ENCODE measurements around the gene UCK2. TPM values are rescaled to one million over a fixed set of nuclear protein-coding genes. Genes with fewer than 3 reads are reported as not detected.

Gene UCK2
- total RNA-seq, 2 experiments from 2014 or later, result 28.4 to 32.4 TPM

DNA sequence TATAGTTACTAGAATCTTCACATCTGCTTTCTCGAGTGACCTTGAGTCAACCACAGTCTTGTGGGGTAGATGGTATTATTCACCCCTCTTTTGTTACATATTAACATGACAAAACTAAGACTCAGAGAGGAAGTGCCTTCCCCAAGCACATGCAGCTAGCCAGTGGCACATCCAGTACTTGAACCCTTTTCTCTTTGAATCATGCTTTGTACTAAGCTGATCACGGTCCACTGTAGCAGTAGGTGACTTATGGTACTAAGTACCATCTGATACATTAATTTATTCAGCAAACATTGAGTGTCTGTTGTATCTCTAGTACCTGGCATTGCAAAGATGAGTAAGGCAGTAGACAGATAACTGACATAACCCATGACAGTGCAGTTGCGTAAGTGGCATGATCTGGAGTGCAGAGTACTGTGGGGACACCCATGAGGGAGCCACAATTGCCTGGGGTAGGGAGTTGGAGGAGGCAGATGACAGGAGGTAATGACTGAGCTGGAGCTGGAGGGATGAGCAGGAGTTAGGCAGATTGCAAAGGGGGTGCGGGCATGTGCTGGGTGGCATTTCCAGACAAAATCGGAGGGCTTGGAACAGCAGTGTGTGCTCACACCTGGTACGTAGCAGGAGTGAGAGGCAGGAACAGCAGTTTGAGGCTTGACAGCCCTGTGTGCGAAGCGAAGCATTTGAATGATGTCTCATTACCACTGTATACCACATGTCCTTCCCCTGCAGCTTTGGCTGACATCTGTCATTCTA, 29.8 kb downstream of the UCK2 start:
- POLR2A ChIA-PET, result interaction anchor here (0.7 kb wide), 1 partner anchor 11 kb away, joined by 5 read pairs; no protein-coding TSS in a partner anchor
- peaks cover 59% of the 10 kb centered on the region for H3K4me1 Mint-ChIP-seq (ENCODE audit: low read depth)
- CTCF ChIA-PET, result interaction anchor here (0.8 to 1.4 kb wide), 2 partner anchors 10 to 11 kb away, joined by 3 to 4 read pairs; no protein-coding TSS in a partner anchor
- ATAC-seq, result no peak
- no peaks in the 10 kb centered on the region for H3K9me3 Mint-ChIP-seq (ENCODE audit: insufficient read depth)
- H3K27me3 Mint-ChIP-seq (ENCODE audit: low read depth), result no peaks in the 10 kb centered on the region
- no peak for DNase-seq
- peaks cover 10% of the 10 kb centered on the region for H3K36me3 Mint-ChIP-seq (ENCODE audit: low read depth)
- H3K27ac Mint-ChIP-seq, result peak overlapping the region; percentile 37
- H3K4me3 Mint-ChIP-seq, result no peak overlapping the region

DNA sequence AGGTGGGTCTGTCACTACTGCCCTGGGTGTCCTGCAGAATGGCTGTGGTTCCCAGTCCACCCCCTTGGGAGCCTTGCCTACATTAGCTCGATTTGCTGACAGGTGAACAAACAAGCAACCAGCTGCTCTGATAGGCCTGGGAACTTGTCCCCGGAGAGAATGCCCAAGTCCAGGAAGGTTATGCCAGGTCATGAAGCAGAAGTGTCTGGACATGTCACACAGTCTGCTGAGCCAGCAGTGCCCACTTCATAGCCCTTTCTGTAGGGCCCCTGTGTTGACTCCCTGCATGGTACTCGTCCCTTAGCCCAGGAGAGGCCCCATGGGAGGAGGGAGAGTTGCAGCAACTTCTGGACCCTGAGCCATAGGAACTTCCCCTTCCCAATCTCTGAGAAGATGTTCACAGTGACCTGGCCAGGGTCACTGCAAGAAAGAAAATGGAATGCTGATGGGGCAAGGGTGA, 31.0 kb downstream of the UCK2 start:
- Mint-ChIP-seq H3K9me3 (ENCODE audit: insufficient read depth) (no peaks in the 10 kb centered on the region), H3K27ac (no peak overlapping the region), H3K36me3 (ENCODE audit: low read depth) (peaks cover 8% of the 10 kb centered on the region), H3K27me3 (ENCODE audit: low read depth) (no peaks in the 10 kb centered on the region), H3K4me3 (no peak overlapping the region), H3K4me1 (ENCODE audit: low read depth) (peaks cover 51% of the 10 kb centered on the region)
- CTCF ChIA-PET, result no interaction called here
- DNase-seq (no peak), ATAC-seq (no peak)
- POLR2A ChIA-PET, result no interaction called here

DNA sequence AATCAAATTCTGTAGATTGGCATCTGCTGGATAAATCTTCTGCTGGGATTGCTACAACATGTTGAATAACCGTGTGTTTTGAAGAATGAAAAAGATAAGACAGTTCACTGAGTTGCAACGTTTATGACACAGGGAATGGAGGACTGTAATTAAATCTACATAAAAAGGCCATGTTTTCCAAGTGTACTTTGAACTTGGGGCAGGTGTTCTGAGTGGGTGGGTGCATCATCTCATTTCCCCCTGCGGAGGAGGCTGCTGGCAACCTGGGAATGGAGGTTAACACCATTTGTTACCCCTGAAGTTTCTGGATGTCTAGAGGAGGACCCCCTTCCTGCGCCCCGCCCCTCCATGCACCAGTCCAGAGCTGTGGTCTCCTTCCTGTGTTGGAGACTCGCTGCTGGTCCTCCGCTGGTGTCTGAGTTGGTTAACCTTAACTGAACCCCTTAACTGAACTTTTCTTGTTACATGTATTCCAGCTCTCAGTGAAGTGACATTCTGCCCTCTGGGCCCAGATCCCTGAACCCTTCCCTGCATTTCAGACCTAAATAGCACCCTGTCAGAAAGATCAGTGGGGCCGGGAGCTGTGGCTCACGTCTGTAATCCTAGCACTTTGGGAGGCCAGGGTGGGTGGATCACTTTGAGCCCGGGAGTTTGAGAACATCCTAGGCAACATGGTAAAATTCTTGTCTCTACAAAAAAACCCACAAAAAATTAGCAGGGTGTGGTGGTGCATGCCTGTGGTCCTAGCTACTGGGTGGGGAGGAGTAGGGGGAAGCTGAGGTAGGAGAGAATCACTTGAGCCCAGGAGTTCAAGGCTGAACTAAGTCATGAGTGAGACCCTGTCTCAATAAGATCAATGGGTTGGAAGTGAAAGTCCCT, 31.8 kb downstream of the UCK2 start:
- no peak overlapping the region for H3K4me3 Mint-ChIP-seq
- H3K27ac Mint-ChIP-seq, result no peak overlapping the region
- DNase-seq, result no peak
- ChIA-PET POLR2A (no interaction called here), CTCF (interaction anchor here (0.6 to 1.0 kb wide), 2 partner anchors 16 to 20 kb away, joined by 3 to 5 read pairs; no protein-coding TSS in a partner anchor)
- H3K27me3 Mint-ChIP-seq (ENCODE audit: low read depth), result no peaks in the 10 kb centered on the region
- H3K9me3 Mint-ChIP-seq (ENCODE audit: insufficient read depth), result no peaks in the 10 kb centered on the region
- H3K36me3 Mint-ChIP-seq (ENCODE audit: low read depth), result peaks cover 8% of the 10 kb centered on the region
- H3K4me1 Mint-ChIP-seq (ENCODE audit: low read depth), result peaks cover 43% of the 10 kb centered on the region
- no peak for ATAC-seq

DNA sequence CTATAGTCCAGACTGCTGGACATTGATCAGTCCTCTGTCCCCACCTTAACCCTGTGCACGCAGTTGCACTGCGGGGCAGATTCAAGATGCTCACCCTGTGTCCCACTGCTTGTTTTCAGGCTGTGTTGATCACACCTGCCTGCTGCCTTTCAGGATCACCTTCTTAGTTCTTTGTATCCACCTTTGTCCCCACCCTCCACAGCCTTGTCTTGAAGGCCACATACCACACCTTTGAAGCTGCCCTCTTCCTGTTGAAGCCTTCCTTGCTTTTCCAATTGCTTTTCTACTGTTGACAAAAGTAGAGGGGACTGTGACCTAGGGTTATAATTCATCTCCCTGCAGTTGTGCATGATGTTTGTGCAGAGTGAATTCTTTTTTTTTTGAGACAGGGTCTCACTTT, 32.7 kb downstream of the UCK2 start:
- POLR2A ChIA-PET, result no interaction called here
- CTCF ChIA-PET, result interaction anchor here (0.6 to 1.0 kb wide), 2 partner anchors 17 to 21 kb away, joined by 3 to 5 read pairs; no protein-coding TSS in a partner anchor
- H3K9me3 Mint-ChIP-seq (ENCODE audit: insufficient read depth), result no peaks in the 10 kb centered on the region
- no peak for DNase-seq
- H3K4me1 Mint-ChIP-seq (ENCODE audit: low read depth), result peaks cover 37% of the 10 kb centered on the region
- H3K27ac Mint-ChIP-seq, result no peak overlapping the region
- no peak overlapping the region for H3K4me3 Mint-ChIP-seq
- no peak for ATAC-seq
- H3K27me3 Mint-ChIP-seq (ENCODE audit: low read depth), result no peaks in the 10 kb centered on the region
- H3K36me3 Mint-ChIP-seq (ENCODE audit: low read depth), result peaks cover 8% of the 10 kb centered on the region

DNA sequence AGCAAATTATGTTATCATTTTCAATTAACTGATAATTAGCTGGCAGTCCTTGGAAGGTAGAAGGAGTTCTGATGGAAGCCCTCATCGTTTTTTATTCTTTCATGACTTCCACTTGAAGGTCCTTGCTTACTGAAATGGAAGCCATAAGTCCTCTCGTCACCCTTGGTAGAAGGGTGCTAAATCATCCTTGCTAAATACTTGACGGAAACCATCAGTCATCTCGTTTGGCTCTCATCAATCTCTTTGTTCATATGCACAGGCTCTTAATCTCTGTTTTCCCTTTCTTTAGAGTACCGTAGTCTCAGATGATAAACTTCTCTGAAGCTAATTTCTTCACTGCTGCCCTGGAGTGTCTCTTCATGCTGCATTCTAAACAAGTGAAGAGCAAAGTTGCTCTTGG, 34.5 kb downstream of the UCK2 start:
- Mint-ChIP-seq H3K27ac (no peak overlapping the region), H3K4me3 (no peak overlapping the region), H3K27me3 (ENCODE audit: low read depth) (no peaks in the 10 kb centered on the region), H3K36me3 (ENCODE audit: low read depth) (peaks cover 11% of the 10 kb centered on the region), H3K4me1 (ENCODE audit: low read depth) (peaks cover 35% of the 10 kb centered on the region), H3K9me3 (ENCODE audit: insufficient read depth) (no peaks in the 10 kb centered on the region)
- ChIA-PET CTCF (no interaction called here), POLR2A (interaction anchor here (1.2 kb wide), 1 partner anchor 93 kb away, joined by 3 read pairs; no protein-coding TSS in a partner anchor)
- no peak for ATAC-seq
- no peak for DNase-seq

DNA sequence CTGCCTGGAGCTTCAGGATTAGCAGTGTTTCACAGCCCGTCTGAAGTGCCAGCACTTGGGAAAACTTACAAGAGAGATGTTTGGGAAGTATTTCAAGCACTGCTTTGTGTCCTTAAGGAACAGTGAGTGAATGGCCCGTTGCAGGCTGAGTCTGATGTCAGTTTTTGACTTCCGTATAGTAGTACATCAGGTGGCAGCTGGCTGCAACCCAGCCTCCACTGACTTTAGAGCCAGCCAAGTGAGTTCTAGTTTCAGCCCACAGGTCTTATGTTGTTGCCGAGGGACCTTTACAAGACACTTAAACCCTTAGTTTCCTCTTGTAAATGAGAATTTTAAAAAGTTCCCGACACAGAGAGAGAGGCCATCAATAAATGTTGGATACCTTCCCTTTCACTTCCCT, 35.0 kb downstream of the UCK2 start:
- Mint-ChIP-seq H3K27me3 (ENCODE audit: low read depth) (no peaks in the 10 kb centered on the region), H3K4me1 (ENCODE audit: low read depth) (peaks cover 29% of the 10 kb centered on the region), H3K27ac (no peak overlapping the region), H3K36me3 (ENCODE audit: low read depth) (peaks cover 11% of the 10 kb centered on the region), H3K4me3 (no peak overlapping the region), H3K9me3 (ENCODE audit: insufficient read depth) (no peaks in the 10 kb centered on the region)
- DNase-seq (no peak), ATAC-seq (no peak)
- POLR2A ChIA-PET, result interaction anchor here (1.2 kb wide), 1 partner anchor 93 kb away, joined by 3 read pairs; no protein-coding TSS in a partner anchor
- CTCF ChIA-PET, result interaction anchor here (1.2 to 1.7 kb wide), 3 partner anchors 19 to 52 kb away, joined by 3 to 5 read pairs (median 5); no protein-coding TSS in a partner anchor

DNA sequence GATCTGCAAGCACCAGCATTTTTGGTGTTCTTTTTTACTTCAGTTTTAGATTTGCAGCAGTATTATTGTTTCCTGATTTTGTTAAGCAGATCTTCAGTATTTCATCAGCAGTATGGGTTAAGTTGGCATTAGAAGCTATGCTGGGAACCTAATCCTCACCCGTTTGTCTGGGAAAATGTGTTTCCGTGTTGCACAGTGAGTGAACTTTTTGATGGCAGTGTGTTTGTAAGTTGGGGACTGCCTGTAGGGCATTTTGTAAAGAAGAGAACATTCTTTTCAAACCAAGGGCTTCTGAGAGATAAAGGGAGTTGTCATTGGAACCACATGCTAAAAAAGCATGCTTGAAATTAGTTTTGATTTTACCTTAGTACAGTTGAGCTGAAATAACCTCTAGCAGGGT, 35.9 kb downstream of the UCK2 start:
- no peak for DNase-seq
- ATAC-seq, result no peak
- no peaks in the 10 kb centered on the region for H3K9me3 Mint-ChIP-seq (ENCODE audit: insufficient read depth)
- POLR2A ChIA-PET, result no interaction called here
- no peaks in the 10 kb centered on the region for H3K27me3 Mint-ChIP-seq (ENCODE audit: low read depth)
- H3K4me3 Mint-ChIP-seq, result no peak overlapping the region
- no peak overlapping the region for H3K27ac Mint-ChIP-seq
- CTCF ChIA-PET, result interaction anchor here (1.2 to 1.7 kb wide), 3 partner anchors 20 to 51 kb away, joined by 3 to 5 read pairs (median 5); no protein-coding TSS in a partner anchor
- H3K4me1 Mint-ChIP-seq (ENCODE audit: low read depth), result peaks cover 25% of the 10 kb centered on the region
- H3K36me3 Mint-ChIP-seq (ENCODE audit: low read depth), result peaks cover 11% of the 10 kb centered on the region

DNA sequence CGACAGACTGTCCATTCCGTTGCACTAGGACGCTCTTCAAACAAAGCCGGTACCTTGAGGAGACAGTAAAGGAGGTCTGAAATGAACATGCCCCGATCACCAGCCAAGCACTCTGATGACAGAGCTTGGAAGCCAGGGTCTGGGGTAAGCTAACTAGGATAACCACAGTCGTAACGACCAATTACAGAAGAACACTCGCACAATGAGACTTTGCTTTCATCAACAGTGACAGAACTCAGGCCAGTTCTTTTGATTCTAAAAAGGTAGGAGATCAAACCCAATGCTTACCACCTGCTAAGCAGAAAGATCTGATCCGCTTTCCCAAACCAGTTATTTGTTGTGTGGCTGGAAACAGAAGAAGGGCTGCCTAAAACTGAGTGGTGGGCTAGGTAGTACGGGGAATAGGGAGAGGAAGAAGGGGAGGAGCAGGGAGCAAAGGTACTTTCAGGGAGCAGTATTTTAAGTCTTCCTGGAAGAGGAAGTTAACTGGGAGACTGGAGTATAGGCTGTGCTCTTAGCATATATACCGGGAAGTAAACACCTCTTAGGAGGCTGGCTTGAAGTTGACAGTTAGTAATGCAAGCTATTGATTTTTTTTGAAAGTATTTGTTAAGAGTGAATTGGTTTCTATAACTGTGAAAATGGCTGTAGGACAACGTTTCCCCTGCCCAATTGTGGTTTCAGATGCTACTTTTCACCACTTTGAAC, 38.4 kb downstream of the UCK2 start:
- no peak for ATAC-seq
- H3K27me3 Mint-ChIP-seq (ENCODE audit: low read depth), result no peaks in the 10 kb centered on the region

DNA sequence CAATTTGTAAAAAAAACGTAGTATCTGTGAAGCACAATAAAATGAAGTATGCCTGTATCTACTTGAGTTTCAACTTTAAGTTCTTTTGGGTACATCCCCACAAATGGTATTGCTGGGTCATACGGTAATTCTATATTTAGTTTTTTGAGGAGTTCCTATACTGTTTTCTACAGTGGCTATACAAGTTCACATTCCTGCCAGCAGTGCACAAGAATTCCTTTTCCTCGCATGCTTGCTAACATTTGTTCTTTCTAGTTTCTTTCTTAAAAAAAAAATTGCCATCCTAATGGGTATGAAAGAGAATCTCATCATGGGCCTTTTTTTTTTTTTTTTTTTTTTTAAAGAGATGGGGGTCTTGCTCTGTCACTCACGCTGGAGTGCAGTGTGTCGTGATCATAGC, 41.9 kb downstream of the UCK2 start:
- no peak overlapping the region for H3K4me3 Mint-ChIP-seq
- POLR2A ChIA-PET, result no interaction called here
- no peaks in the 10 kb centered on the region for H3K9me3 Mint-ChIP-seq (ENCODE audit: insufficient read depth)
- H3K4me1 Mint-ChIP-seq (ENCODE audit: low read depth), result peaks cover 36% of the 10 kb centered on the region
- CTCF ChIA-PET, result interaction anchor here (1.3 kb wide), 1 partner anchor 24 kb away, joined by 3 read pairs; no protein-coding TSS in a partner anchor
- no peak for ATAC-seq
- H3K27ac Mint-ChIP-seq, result no peak overlapping the region
- no peak for DNase-seq
- H3K36me3 Mint-ChIP-seq (ENCODE audit: low read depth), result peaks cover 6% of the 10 kb centered on the region
- peaks cover 6% of the 10 kb centered on the region for H3K27me3 Mint-ChIP-seq (ENCODE audit: low read depth)

More for the DNA sequence above, 38.4 kb downstream of the UCK2 start:
- CTCF ChIA-PET, result no interaction called here
- Mint-ChIP-seq H3K27ac (no peak overlapping the region), H3K9me3 (ENCODE audit: insufficient read depth) (no peaks in the 10 kb centered on the region), H3K36me3 (ENCODE audit: low read depth) (peaks cover 5% of the 10 kb centered on the region), H3K4me1 (ENCODE audit: low read depth) (peaks cover 13% of the 10 kb centered on the region), H3K4me3 (no peak overlapping the region)
- no peak for DNase-seq
- POLR2A ChIA-PET, result no interaction called here

DNA sequence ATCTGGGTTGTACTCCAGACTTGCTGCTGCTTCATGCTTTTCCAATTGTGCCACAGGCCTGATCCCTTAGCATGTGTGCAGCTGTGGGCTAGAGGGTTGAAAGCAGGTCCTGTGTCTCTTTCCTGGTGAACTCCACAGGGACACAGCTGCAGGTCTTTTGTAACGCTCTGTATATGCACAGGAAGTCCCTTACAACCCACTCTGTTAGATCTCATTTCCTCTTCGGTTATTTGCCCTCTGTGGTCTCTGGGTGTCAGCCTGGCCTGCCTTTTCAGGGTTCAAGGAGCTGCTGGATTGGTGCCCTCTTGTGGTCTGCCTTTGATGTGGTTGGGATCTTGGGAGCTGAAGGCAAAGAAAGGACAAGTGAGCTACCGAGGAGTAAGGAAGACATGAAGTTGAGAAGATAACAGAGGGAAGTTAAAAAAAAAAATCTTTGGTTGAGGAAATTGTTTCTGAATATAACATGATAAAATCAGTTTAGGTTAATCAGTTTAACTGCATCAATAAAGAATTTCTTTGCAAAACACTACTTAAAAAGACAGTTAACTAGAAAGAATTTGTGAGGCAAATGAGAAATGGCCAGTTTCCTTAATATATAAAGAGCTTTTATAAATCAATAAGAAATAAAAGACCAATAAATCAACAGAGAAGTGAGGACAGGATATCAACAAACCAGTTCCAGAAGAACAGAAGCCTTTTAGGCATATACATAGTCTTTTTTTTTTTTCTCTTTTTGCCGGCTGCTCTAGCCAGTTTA, 44.1 kb downstream of the UCK2 start:
- Mint-ChIP-seq H3K27ac (peak overlapping the region; percentile 64), H3K27me3 (ENCODE audit: low read depth) (peaks cover 6% of the 10 kb centered on the region), H3K36me3 (ENCODE audit: low read depth) (peaks cover 4% of the 10 kb centered on the region), H3K4me3 (peak overlapping the region; percentile 48), H3K9me3 (ENCODE audit: insufficient read depth) (no peaks in the 10 kb centered on the region), H3K4me1 (ENCODE audit: low read depth) (peaks cover 48% of the 10 kb centered on the region)
- POLR2A ChIA-PET, result interaction anchor here (0.6 to 1.6 kb wide), 4 partner anchors 30 to 102 kb away, joined by 3 to 9 read pairs (median 4); partner anchors contain the start of gene TMCO1
- DNase-seq, result peak; percentile 82
- CTCF ChIA-PET, result interaction anchor here (0.6 to 5.6 kb wide), 17 partner anchors 10 to 479 kb away, joined by 3 to 35 read pairs (median 4); partner anchors contain the start of genes TMCO1 and UCK2
- ATAC-seq, result peak; percentile 94
